ENCODE data around the gene CNOT8. TPM values are rescaled to one million over a fixed set of nuclear protein-coding genes. Genes with fewer than 3 reads are reported as not detected.

CNOT8 gene
- total RNA-seq (2022; extraction: Qiagen RNA extraction) = 34.0 to 41.5 TPM (median 38.4 TPM) in 5 replicates

DNA sequence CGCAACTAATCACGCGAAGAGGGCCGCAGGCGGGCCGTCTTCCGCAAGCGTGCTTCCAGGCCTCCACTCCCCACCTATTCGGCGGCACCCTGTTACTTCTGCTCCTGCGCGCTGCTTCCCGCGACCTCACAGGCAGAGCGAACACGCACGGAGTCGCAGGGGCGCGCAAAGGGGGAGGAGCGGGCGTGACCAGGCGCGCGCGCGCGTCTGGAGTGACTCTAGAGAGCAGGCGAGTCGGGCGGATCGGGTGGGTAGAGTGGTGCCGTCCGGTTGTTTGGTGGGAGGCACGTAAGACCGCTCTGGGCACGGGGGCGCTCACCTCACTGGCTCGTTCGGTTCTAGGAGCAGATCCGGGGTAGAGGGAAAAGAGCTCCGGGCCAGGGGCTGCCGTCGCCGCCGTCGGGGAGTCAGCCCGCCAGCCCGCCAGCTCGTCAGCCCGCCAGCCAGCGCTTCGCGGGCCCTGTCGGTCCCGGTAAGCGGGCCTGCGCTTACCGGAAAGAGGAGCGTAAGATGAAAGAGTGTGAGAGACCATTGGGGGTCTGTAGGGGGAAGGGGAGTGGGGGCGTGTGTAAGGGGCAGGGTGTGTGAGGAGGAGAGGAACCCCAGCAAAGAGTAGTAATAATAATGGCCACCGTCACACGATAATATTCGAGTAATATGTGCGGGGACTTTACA, at the start of gene CNOT8:
CNOT8 (plus strand) TSS at position 331 of the 675 bp plus-strand sequence. CDS start 4,652 bp downstream, outside the sequence.

GRCh38 chr5:154850255-154851062, 8.0 kb upstream of the CNOT8 start, which contains the start of gene FAXDC2:
FAXDC2 (minus strand) TSS chr5:154850603; CDS start chr5:154838178, 12,425 bp downstream.

Other genes starting within 250 kb of the CNOT8 start
- gene LARP1, start 103.2 kb upstream of the CNOT8 start, total RNA-seq (2022; extraction: Qiagen RNA extraction) = 107 to 135 TPM (median 132 TPM) in 5 replicates
- 0.10 to 0.25 TPM (median 0.18 TPM) in 4 of 5 replicates, not detected in the other for gene FAXDC2, start 8.0 kb upstream of the CNOT8 start, total RNA-seq (2022; extraction: Qiagen RNA extraction)
- 22.3 to 27.3 TPM (median 24.0 TPM) in 5 replicates for gene GEMIN5, start 79.6 kb downstream of the CNOT8 start, total RNA-seq (2022; extraction: Qiagen RNA extraction)
- 41.7 to 59.2 TPM (median 58.0 TPM) in 5 replicates for gene MRPL22, start 82.4 kb downstream of the CNOT8 start, total RNA-seq (2022; extraction: Qiagen RNA extraction)
- 0.02 to 0.05 TPM (median 0.03 TPM) in 3 of 5 replicates, not detected in the others for gene KIF4B, start 155.1 kb downstream of the CNOT8 start, total RNA-seq (2022; extraction: Qiagen RNA extraction)